Nephron progenitor cell (in vitro differentiated cells): Measurements from ENCODE around the gene SP2.

Source experiments
- DNase-seq: peaks from one replicate; pipeline ENCODE4 v3.0.0; 2021
- H3K27ac Mint-ChIP-seq: 2 replicates; pipeline ENCODE4 v1.8.0; 2021; ENCODE audit warnings: mild to moderate bottlenecking, moderate library complexity, mixed read lengths
- H3K27me3 Mint-ChIP-seq: 2 replicates; pipeline ENCODE4 v1.8.0; 2021; ENCODE audit warnings: mild to moderate bottlenecking, low read depth, mixed read lengths; ENCODE audit not compliant: poor library complexity
- H3K36me3 Mint-ChIP-seq: 2 replicates; pipeline ENCODE4 v1.8.0; 2021; ENCODE audit warnings: low read depth, mixed read lengths
- H3K4me1 Mint-ChIP-seq: 2 replicates; pipeline ENCODE4 v1.8.0; 2021; ENCODE audit warnings: mixed read lengths
- H3K4me3 Mint-ChIP-seq: 2 replicates; pipeline ENCODE4 v1.8.0; 2021; ENCODE audit warnings: mild to moderate bottlenecking, moderate library complexity, mixed read lengths
- H3K9me3 Mint-ChIP-seq: 2 replicates; pipeline ENCODE4 v1.8.0; 2021; ENCODE audit warnings: mild to moderate bottlenecking, moderate library complexity, mixed read lengths
- TF ChIP-seq, protein P1 (sequence below): fragments of 200-600 bp; sonication (generic); IDR thresholded peaks from 2 replicates; pipeline ENCODE4 v1.5.0; 2021; ENCODE audit warnings: antibody characterized with exemption

The SP2 gene

DNA sequence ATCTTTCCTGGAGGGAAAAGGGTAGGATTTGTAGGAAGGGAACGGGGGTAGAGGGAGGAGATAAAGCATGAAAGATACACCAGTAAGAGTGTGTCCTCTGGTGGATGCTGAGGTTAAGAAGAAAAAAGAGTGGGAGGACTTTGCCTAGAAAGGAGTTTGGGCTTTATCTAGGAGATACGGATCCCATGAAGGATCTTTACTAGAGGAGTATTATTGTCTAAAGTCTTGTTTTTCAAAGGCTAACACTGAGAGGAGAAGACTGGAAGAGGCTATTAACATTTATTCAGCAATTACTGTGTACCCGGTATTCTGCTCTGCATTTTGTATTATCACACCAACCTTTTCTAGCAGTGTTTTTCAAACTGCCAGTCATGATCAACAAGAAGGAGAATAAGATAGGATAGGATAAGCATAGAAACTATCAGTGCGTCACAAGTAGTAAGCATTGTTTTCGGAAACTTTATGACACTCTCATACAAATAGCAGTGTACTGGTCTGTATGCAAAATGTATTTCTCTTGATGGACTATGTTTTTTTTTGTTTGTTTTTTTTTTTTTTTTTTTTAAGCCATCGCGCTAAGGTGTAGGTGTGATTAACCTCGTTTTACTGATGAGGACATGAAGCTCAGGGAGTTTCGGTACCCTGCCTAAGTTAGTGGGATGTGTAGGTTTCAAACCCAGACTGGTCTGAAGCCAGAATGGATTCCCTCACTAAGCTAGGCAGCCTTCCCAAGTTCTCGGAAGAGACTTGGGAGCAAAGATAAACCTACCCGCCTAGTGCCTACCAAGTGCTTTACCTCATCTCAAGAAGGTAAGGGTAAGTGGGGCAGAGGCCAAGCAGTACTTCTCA is 1.3 kb upstream of the SP2 start:
- H3K36me3 Mint-ChIP-seq: no peaks in the 10 kb centered on the region
- peaks cover 3% of the 10 kb centered on the region for H3K27me3 Mint-ChIP-seq
- H3K4me3 Mint-ChIP-seq: peak overlapping the region; percentile 97
- DNase-seq: no peak
- TF ChIP-seq, protein P1, sequence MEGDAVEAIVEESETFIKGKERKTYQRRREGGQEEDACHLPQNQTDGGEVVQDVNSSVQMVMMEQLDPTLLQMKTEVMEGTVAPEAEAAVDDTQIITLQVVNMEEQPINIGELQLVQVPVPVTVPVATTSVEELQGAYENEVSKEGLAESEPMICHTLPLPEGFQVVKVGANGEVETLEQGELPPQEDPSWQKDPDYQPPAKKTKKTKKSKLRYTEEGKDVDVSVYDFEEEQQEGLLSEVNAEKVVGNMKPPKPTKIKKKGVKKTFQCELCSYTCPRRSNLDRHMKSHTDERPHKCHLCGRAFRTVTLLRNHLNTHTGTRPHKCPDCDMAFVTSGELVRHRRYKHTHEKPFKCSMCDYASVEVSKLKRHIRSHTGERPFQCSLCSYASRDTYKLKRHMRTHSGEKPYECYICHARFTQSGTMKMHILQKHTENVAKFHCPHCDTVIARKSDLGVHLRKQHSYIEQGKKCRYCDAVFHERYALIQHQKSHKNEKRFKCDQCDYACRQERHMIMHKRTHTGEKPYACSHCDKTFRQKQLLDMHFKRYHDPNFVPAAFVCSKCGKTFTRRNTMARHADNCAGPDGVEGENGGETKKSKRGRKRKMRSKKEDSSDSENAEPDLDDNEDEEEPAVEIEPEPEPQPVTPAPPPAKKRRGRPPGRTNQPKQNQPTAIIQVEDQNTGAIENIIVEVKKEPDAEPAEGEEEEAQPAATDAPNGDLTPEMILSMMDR: no peak
- no peaks in the 10 kb centered on the region for H3K9me3 Mint-ChIP-seq
- H3K4me1 Mint-ChIP-seq: peaks cover 59% of the 10 kb centered on the region
- H3K27ac Mint-ChIP-seq: no peak overlapping the region

DNA sequence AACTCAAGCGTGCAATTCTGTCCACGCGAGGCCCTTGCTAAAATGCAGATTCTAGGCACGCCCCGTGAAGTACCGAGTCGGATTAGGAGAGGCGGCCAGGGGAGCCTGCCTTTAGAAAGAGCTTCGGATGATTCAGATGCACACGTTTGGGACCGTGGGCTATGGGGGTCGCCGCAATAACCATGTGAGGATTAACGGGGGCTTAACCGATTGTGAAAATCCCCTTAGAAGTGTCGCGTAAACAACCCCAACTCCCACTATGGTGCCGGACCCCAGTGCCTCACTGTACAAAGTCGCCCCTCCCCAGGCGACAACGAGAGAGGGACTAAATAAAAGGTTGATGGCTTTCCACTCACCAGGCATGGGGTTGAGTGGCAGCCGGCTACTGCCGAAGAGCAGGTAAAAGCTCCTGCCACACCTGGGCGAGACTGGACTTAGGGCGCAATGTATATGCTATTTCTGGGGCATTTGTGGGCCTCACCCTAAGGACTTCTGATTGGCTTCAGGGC is 635 bp upstream of the SP2 start:
- TF ChIP-seq, protein P1: no peak
- Mint-ChIP-seq H3K4me3 (peak overlapping the region; percentile 97), H3K4me1 (peaks cover 60% of the 10 kb centered on the region), H3K27me3 (peaks cover 3% of the 10 kb centered on the region), H3K9me3 (no peaks in the 10 kb centered on the region), H3K27ac (peak overlapping the region; percentile 72), H3K36me3 (no peaks in the 10 kb centered on the region)
- DNase-seq: no peak

DNA sequence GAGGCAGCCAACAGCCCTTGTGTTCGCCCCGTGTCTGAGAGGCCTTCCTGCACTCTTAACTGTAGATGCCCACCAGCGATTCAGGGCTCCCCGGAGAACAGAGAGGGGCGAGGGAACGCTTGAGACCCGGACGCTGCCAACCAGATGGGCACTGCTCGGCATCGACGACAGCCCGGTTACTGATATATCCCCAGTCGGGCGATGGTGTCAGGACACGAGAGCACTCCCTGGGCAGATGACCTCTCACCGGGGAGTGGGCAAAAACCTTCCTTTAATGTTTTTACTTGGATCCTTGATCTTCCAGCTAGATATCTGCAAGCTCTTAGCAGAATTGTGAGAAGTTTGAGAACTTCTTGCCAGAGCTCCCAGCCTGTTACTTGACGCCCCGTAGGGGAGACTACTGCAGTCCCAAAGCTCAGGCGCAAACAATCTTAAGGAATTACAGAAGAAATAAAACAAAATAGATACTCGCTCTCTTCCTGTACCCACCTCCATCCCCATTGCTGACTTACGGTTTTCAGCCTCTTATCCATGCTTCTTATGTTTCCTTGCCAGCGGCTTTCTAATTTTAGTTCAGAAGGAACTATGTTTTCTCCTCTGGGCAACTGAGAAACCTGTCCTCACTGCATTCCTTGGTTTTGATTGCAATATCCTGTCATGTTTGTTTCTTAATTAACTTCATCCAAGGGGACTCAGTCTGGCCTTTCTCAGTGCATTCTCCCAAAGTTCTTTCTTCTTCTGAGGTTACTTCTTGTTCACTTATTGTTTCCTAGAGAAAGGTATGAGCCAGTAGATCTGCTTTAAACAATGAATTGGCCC is 845 bp downstream of the SP2 start:
- no peak for DNase-seq
- Mint-ChIP-seq H3K4me3 (peak overlapping the region; percentile 95), H3K9me3 (no peaks in the 10 kb centered on the region), H3K27ac (peak overlapping the region; percentile 88), H3K4me1 (peaks cover 63% of the 10 kb centered on the region), H3K36me3 (peaks cover under 1% of the 10 kb centered on the region), H3K27me3 (peaks cover 3% of the 10 kb centered on the region)
- TF ChIP-seq, protein P1: no peak

DNA sequence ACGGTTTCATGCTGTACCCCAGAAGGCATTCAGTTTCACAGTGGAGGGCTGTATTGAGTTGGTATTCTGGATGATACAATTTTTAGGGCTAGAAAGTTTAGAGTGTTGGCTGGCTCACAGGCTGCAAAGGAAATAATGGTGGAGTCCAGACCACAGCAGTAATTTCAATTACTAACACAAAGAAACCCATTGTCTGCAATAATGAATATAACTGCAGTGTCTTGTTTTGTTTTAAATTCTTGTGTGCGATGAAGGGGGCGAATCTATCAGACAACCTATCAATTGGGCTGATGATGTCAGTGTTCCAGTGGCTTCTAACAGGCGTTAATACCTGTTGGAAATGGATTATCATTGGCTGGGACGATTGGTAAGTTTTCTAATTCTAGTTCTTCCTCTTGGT is 1.5 kb downstream of the SP2 start:
- TF ChIP-seq, protein P1: no peak
- H3K27me3 Mint-ChIP-seq: peaks cover 3% of the 10 kb centered on the region
- H3K4me1 Mint-ChIP-seq: peaks cover 68% of the 10 kb centered on the region
- H3K9me3 Mint-ChIP-seq: no peaks in the 10 kb centered on the region
- H3K4me3 Mint-ChIP-seq: peak overlapping the region; percentile 95
- H3K36me3 Mint-ChIP-seq: peaks cover 8% of the 10 kb centered on the region
- peak overlapping the region; percentile 88 for H3K27ac Mint-ChIP-seq
- DNase-seq: no peak

DNA sequence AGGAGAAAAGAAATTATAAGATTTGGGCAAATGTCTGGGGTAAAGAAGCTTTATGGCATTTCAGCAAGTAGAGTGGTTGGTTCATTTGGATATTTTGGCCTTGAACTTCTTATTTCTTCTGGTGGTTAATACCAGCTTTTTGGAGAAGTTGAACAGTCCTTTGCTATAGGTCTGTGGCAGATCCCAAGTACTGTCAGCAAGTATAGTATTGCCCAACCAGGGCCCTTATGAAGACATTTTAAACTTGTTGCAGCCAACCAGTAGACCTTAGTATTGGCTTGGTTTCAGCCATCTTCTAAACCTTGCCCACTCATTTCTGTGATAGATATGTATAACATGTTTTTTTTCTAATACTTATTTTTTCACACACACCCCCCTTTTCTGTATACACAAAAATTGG is 2.2 kb downstream of the SP2 start:
- Mint-ChIP-seq H3K9me3 (no peaks in the 10 kb centered on the region), H3K36me3 (peaks cover 12% of the 10 kb centered on the region), H3K4me3 (no peak overlapping the region), H3K4me1 (peaks cover 64% of the 10 kb centered on the region), H3K27ac (no peak overlapping the region), H3K27me3 (peaks cover 3% of the 10 kb centered on the region)
- no peak for DNase-seq
- TF ChIP-seq, protein P1: no peak
